Caco-2 (cell line): ENCODE results near the gene CIPC. TPM values are rescaled to one million over a fixed set of nuclear protein-coding genes. Genes with fewer than 3 reads are reported as not detected.

Experiments
- BruUV-seq: library from RNA; stranded (reverse); fragments of 400-500 nt; replicated peaks from 2 replicates; lab custom pipeline; 2021; lab: Mats Ljungman, UMichigan
- CTCF ChIA-PET: fragments of 300-600 bp; sonication (Branson Sonifier 250); formaldehyde crosslinking; loops from one replicate; lab custom pipeline; 2022; ENCODE audit warnings: antibody characterized with exemption; lab: Charles Lee
- POLR2A ChIA-PET: fragments of 300-600 bp; sonication (Branson Sonifier 250); formaldehyde crosslinking; loops from one replicate; lab custom pipeline; 2022; ENCODE audit warnings: antibody characterized with exemption; lab: Charles Lee
- DNase-seq, 2 experiments: peaks; one replicate each; pipeline versions ENCODE4 v3.0.0 to v3.0.0-alpha.2; 2020 to 2022
- H3K27me3 ChIP-seq: replicated peaks from 2 replicates; pipeline ENCODE4 v1.6.0; 2011; ENCODE audit warnings: low read length; ENCODE audit not compliant: control insufficient read depth, insufficient read depth
- H3K36me3 ChIP-seq: 2 replicates; pipeline ENCODE4 v1.5.1; 2011; ENCODE audit warnings: low read length; ENCODE audit not compliant: control insufficient read depth, insufficient read depth
- H3K4me1 ChIP-seq: fragments of 250-450 bp; sonication (Bioruptor Pico); 2 replicates; pipeline ENCODE4 v1.5.1; 2020; ENCODE audit warnings: mild to moderate bottlenecking
- H3K4me3 ChIP-seq: 2 replicates; pipeline ENCODE4 v1.5.1; 2011; ENCODE audit warnings: low read depth, mild to moderate bottlenecking, control low read depth, low read length
- H3K9me3 ChIP-seq: fragments of 250-450 bp; sonication (Bioruptor Pico); 2 replicates; pipeline ENCODE4 v1.5.1; 2020; ENCODE audit warnings: mild to moderate bottlenecking, moderate library complexity
- H3K27ac Mint-ChIP-seq: one replicate; pipeline ENCODE4 v1.8.0; 2022; ENCODE audit warnings: mixed read lengths; ENCODE audit not compliant: unreplicated experiment
- H3K27me3 Mint-ChIP-seq: one replicate; pipeline ENCODE4 v1.8.0; 2022; ENCODE audit warnings: mixed read lengths; ENCODE audit not compliant: insufficient read depth, unreplicated experiment
- H3K36me3 Mint-ChIP-seq: one replicate; pipeline ENCODE4 v1.8.0; 2022; ENCODE audit warnings: mild to moderate bottlenecking, mixed read lengths; ENCODE audit not compliant: insufficient read depth, unreplicated experiment
- H3K4me1 Mint-ChIP-seq: one replicate; pipeline ENCODE4 v1.8.0; 2022; ENCODE audit warnings: low read depth, mixed read lengths; ENCODE audit not compliant: unreplicated experiment
- H3K4me3 Mint-ChIP-seq: one replicate; pipeline ENCODE4 v1.8.0; 2022; ENCODE audit warnings: mild to moderate bottlenecking, moderate library complexity, mixed read lengths; ENCODE audit not compliant: unreplicated experiment
- H3K9me3 Mint-ChIP-seq: one replicate; pipeline ENCODE4 v1.8.0; 2022; ENCODE audit warnings: mixed read lengths; ENCODE audit not compliant: unreplicated experiment
- intact Hi-C: fragments of 100-400 bp; cut with micrococcal nuclease; formaldehyde crosslinking; loops from one replicate; pipeline ENCODE4 v1.10.0; 2022; ENCODE audit not compliant: unreplicated experiment
- total RNA-seq: library from RNA; stranded (reverse); gene quantifications from 2 replicates; pipeline ENCODE4 v1.2.3, GENCODE V29; 2022
- TF ChIP-seq, protein P1 (sequence below), 2 experiments: fragments of 200-600 bp in 1 of 2; IDR thresholded peaks; 1 replicate in 1 of 2; 2 replicates in 1 of 2; pipeline versions ENCODE4 v1.5.1 to v1.8.0; 2011 to 2022; ENCODE audit warnings: antibody characterized with exemption in 1 of 2, control low read depth in 1 of 2, inconsistent platforms in 1 of 2, low read depth in 1 of 2, low read length in 1 of 2, mild to moderate bottlenecking in 1 of 2, moderate library complexity in 1 of 2; ENCODE audit not compliant: insufficient read depth in 1 of 2, severe bottlenecking in 1 of 2, unreplicated experiment in 1 of 2

The CIPC gene
- total RNA-seq, 1 experiment from 2014 or later = 15.4 TPM

DNA sequence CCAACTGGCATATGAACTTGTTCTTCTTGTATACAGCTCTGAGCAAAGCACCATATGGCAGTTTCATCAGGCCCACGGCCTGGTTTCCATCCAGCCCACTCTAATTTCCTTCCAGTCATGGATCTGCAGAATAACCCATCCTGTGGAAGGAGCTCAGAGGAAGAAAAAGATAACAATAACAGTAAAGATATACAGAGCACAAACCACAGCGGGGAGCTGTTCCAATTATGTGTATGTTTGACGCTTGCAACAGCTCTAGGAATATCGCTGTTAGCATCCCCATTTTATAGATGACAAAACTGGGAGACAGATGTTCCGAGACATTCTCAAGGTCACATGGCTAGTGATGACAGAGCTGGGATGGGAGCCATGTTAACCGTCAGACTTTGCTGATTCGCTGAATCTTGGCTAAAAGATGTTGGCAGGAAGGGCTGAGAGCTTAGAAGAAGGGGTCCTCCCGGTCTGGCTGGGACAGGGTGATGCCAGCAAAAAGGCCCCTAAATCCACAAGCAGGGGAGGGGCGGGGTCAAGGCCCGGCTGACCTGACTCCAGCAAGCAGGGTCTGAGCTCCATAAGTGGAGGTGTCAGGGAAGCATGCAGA lies 34.4 kb upstream of the CIPC start:
- peaks cover 5% of the 10 kb centered on the region for H3K4me1 Mint-ChIP-seq
- DNase-seq = no peak
- H3K27ac Mint-ChIP-seq = no peak overlapping the region
- H3K36me3 Mint-ChIP-seq = no peaks in the 10 kb centered on the region
- TF ChIP-seq, protein P1, sequence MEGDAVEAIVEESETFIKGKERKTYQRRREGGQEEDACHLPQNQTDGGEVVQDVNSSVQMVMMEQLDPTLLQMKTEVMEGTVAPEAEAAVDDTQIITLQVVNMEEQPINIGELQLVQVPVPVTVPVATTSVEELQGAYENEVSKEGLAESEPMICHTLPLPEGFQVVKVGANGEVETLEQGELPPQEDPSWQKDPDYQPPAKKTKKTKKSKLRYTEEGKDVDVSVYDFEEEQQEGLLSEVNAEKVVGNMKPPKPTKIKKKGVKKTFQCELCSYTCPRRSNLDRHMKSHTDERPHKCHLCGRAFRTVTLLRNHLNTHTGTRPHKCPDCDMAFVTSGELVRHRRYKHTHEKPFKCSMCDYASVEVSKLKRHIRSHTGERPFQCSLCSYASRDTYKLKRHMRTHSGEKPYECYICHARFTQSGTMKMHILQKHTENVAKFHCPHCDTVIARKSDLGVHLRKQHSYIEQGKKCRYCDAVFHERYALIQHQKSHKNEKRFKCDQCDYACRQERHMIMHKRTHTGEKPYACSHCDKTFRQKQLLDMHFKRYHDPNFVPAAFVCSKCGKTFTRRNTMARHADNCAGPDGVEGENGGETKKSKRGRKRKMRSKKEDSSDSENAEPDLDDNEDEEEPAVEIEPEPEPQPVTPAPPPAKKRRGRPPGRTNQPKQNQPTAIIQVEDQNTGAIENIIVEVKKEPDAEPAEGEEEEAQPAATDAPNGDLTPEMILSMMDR (IDR thresholded peaks at IDR 0.05; ENCODE audit: insufficient read depth in 1 of 2, low read depth in 1 of 2, low read length in 1 of 2, severe bottlenecking in 1 of 2, unreplicated experiment in 1 of 2) = no peak
- Histone ChIP-seq H3K27me3 (no peaks in the 10 kb centered on the region), H3K9me3 (no peaks in the 10 kb centered on the region), H3K4me1 (no peaks in the 10 kb centered on the region), H3K36me3 (no peaks in the 10 kb centered on the region), H3K4me3 (no peak overlapping the region)
- no peaks in the 10 kb centered on the region for H3K27me3 Mint-ChIP-seq
- intact Hi-C loops = no loop called here
- no TSS peak for BruUV-seq
- ChIA-PET CTCF (interaction anchor here (0.6 to 1.2 kb wide), 4 partner anchors 102 to 189 kb away, joined by 3 to 6 read pairs (median 4); no protein-coding TSS in a partner anchor), POLR2A (interaction anchor here (0.6 kb wide), 1 partner anchor 50 kb away, joined by 4 read pairs; no protein-coding TSS in a partner anchor)
- H3K4me3 Mint-ChIP-seq = no peak overlapping the region
- H3K9me3 Mint-ChIP-seq = no peaks in the 10 kb centered on the region

DNA sequence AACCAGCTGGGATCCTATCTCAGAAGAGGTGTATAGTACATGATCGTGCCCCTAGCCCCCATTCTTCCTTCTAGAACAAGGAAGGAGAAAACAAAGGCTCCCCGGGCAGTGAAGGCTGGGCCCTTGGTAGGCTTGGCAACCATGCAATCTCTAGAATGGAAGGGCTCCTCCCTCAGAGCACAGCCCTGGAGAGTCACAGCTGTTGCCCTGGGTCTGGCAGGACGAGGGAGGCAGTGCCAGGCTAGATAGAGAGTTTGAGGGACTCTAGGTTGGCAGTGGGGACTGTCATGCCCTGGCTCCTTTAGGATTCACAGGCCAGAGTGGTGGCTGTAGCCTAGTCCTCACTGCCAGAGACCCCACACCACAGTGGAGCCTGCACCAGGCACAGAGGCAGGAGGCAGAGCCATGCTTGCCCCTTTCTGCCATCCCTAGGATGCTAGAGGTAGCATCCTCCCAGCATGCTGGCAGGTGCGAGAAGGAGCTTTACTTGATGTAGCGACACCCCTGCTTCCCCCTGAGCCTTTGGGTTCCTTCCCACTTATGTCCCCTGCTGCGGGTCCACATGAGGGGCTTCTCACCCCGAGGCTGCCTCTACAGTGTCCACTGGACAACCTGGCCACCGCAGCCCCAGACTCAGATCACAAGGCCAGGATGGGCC lies 33.4 kb upstream of the CIPC start:
- no peak for DNase-seq
- no peak overlapping the region for H3K4me3 ChIP-seq
- BruUV-seq = no TSS peak
- H3K27ac Mint-ChIP-seq = no peak overlapping the region
- no peak overlapping the region for H3K4me3 Mint-ChIP-seq
- H3K27me3 Mint-ChIP-seq = no peaks in the 10 kb centered on the region
- TF ChIP-seq, protein P1 (IDR thresholded peaks at IDR 0.05; ENCODE audit: insufficient read depth in 1 of 2, low read depth in 1 of 2, low read length in 1 of 2, severe bottlenecking in 1 of 2, unreplicated experiment in 1 of 2) = no peak
- POLR2A ChIA-PET = no interaction called here
- CTCF ChIA-PET = interaction anchor here (1.2 to 1.6 kb wide), 2 partner anchors 151 to 191 kb away, joined by 3 to 4 read pairs; no protein-coding TSS in a partner anchor
- no peaks in the 10 kb centered on the region for H3K27me3 ChIP-seq
- H3K9me3 Mint-ChIP-seq = no peaks in the 10 kb centered on the region
- no peaks in the 10 kb centered on the region for H3K4me1 Mint-ChIP-seq
- no peaks in the 10 kb centered on the region for H3K36me3 Mint-ChIP-seq
- intact Hi-C loops = no loop called here
- H3K36me3 ChIP-seq = no peaks in the 10 kb centered on the region
- no peaks in the 10 kb centered on the region for H3K9me3 ChIP-seq
- H3K4me1 ChIP-seq = no peaks in the 10 kb centered on the region

DNA sequence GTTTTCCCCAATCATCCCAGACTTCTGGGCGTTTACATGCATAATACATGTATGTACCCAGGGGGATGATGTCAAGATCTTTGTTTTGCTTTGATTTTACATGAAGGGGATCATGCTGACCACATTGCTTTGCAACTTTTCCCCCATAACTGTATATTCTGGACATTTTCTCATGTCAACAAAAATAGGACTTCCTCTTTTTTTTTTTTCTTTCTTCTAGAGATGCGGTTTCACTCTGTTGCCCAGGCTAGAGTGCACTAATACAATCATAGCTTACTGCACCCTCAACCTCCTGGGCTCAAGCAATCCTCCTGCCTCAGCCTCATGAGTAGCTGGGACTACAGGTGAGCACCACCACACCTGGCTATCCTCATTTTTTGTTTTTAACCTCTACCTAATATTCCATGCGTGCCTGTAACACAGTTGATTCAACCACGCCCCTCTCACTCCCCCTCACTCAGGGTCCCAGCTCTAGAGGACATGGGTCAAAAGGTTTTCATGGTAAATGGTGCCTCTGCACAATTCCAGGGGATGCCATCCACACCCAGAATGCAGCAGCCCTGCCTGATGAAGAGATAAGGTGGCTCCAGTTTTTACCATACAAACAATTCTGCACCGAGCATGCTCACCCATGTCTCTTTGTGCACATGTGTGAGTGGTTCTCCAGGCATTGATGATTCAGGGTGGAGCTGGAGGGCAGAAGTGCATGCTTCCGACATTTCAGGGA lies 32.0 kb upstream of the CIPC start:
- H3K4me3 Mint-ChIP-seq = no peak overlapping the region
- ChIA-PET CTCF (interaction anchor here (0.7 to 1.6 kb wide), 3 partner anchors 147 to 192 kb away, joined by 3 to 4 read pairs (median 3); no protein-coding TSS in a partner anchor), POLR2A (no interaction called here)
- H3K27me3 Mint-ChIP-seq = no peaks in the 10 kb centered on the region
- Histone ChIP-seq H3K36me3 (no peaks in the 10 kb centered on the region), H3K4me3 (no peak overlapping the region), H3K4me1 (no peaks in the 10 kb centered on the region), H3K27me3 (no peaks in the 10 kb centered on the region), H3K9me3 (no peaks in the 10 kb centered on the region)
- intact Hi-C loops = no loop called here
- DNase-seq = no peak
- H3K36me3 Mint-ChIP-seq = no peaks in the 10 kb centered on the region
- no peaks in the 10 kb centered on the region for H3K9me3 Mint-ChIP-seq
- H3K27ac Mint-ChIP-seq = no peak overlapping the region
- TF ChIP-seq, protein P1 (IDR thresholded peaks at IDR 0.05; ENCODE audit: insufficient read depth in 1 of 2, low read depth in 1 of 2, low read length in 1 of 2, severe bottlenecking in 1 of 2, unreplicated experiment in 1 of 2) = no peak
- BruUV-seq = no TSS peak
- no peaks in the 10 kb centered on the region for H3K4me1 Mint-ChIP-seq
